GM21723 (cell line): Measurements from ENCODE around the gene TMEM176B.
A peak's percentile ranks its signal among the peaks of the same experiment; 100 is the strongest.
"Not testable (repeated sequence)": the region's sequence is repeated elsewhere in the genome, so short reads cannot be mapped to it uniquely, and the experiment has no call there.

ENCODE experiments used
- ATAC-seq: cut with Tn5 transposase; IDR thresholded peaks from one replicate; pipeline ENCODE4 v1.9.1; 2021; ENCODE audit warnings: mild to moderate bottlenecking, moderate library complexity; ENCODE audit not compliant: unreplicated experiment

The TMEM176B gene

DNA sequence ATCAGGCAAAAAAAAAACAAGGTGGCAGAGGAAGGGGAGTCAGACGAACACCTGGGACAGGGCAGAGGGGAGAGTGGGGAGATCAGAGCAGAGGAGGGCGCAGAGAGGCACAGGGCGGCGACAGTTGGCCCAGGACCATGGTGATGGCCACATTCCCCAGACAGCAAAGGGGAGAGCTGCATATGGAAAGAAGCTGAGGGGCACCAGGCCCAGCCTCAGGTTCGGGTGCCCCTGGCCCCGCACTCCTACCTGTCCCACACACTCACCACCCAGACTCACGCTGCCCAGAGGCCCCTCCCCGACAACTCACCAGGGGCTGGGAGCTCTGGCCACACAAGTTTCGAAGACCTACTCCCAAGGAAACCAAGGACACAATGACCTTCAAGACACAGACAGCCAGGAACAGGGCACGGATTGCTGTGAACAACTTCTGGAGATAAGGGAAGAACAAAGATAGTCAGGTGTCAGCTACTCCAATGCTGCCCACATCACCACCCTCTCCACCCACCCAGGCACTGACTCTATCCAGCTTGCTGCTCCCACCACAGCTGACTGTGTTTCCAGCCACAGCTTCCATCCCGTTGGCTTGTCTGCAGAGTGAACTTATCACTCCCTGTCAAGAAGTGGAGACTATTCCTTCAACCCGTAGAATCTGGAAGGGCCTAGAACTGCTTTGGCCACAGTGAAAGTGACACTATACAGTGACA lies 8.3 kb downstream of the TMEM176B start:
- ATAC-seq, result no peak

DNA sequence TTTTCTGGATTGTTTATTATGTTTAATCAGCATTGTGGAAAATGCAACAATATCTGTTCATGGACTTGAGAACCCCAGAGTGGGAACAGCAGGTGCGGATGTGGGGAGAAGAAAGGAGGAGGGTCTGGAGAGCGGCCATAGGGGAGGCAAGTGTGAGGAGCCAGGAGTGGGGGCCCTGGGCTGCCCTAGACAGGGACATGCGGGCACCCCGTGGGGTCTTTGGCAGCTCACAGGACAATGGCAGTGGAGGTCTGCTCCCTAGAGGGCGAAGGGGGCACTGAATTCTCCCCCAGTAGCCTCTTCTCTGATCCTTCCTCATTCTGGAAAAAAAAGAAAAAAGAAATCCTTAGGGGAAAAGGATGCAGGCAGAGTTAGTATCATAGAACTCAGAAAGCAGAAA lies 8.9 kb downstream of the TMEM176B start:
- no peak for ATAC-seq

DNA sequence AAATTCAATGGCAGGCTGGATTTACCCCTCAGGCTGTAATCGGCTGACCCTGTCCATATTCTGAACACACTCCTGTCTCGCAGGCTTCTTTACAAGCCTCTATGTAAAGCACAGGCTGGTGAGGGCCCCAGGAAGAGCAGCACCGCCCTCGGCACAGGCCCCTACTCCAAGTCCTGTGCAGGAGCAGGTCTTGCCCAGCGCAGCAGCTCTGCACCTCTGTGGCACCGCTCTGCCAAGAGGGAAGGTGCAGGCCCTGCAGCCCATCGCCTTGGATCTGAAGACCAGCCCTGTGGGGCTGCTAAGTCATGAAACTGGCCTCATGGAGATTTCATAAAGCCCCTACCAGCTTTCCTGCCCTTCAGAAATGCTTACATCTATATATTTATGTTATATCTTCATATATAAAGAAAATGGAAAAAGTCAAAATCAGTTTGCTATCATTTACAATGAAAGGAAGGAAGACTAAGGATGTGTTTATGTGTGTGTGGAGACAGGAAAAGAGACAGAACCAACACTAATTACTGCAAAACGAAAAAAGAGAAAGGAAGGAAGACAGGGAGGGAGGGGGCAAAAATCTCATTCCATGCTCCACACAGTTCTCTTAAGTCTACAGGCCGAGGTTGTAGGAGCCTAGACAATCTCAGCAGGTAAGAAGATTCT lies 9.6 kb downstream of the TMEM176B start:
- no peak for ATAC-seq

DNA sequence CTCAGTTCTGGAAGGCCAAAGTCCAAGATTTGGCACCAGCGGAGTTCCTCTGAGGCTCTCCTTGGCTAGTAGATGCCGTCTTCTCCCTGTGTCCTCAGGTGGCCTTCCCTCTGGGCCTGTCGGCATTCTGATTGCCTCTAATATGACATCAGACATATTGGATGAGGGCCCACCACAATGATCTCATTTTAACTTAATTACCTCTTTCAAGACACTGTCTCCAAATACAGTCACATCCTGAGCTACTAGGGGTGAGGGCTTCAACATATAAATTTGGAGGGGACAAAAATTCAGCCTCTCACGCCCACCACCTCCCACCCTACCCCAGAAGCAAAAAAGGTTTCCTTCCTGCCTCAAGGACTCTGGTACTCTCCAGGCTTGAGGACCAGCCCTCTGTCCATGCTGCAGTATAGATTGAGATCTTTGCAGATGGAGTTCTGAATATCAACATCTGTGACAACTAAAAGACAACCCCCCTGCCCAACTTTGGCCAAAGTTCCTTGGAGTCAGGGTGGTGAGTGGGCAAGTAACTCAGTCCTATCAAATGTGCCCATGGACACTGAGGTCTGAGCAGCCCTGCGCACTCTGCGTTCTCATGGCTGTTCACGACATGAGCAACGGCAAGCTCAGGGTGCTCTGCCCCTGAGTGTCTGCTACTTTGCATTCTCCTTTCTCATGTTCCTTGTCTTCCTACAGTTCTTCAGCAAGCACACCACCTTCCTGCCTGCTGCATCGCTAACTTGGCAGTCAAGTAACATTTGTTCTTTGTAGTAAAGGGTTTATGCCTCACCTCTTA lies 11.5 kb downstream of the TMEM176B start:
- no peak for ATAC-seq

DNA sequence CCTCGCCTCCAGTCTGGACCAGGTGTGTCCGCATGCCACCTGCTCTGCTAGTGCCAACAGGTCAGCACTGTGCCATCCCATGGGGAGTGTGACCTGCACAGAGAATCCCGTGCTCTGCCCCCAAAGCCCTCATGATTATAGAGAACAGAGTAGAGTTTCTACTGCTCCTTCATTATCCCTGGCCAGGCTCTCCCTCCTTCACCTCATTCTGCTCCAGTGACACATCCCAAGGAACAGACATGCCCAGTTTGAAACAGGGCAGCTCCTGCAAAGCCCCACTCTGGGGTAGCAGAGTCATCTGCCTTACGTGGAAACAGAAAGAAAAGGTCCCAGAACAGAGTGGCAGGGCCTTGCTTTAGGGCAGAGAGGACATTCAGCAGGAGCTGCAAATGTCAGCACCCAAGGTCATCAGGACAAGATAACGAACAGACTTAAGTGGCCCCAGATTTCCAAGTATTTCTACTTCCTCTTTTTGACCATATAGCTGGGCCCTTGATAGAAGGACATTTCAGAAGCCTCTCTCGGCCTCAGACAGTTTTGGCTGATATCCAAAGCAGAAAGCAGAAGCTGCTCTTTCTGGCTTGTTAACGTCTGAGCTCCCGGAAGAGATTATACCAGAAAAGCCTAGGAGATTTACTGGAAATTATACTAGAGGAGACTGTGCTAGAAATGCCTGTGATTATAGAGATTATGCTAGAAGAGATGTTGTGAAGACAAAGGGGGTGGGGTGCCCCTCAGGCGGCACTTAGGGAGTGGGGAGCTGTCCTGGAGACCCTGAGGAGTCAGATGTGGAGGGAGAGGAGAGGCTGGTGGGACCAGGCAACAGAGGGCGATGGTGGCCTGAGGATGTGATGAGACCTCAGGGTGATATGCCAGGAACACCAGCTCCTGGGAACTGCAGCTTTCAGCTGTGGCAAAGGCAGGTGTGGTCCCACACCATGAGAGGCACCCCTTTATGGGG lies 12.6 kb downstream of the TMEM176B start:
- peak; percentile 55 for ATAC-seq

DNA sequence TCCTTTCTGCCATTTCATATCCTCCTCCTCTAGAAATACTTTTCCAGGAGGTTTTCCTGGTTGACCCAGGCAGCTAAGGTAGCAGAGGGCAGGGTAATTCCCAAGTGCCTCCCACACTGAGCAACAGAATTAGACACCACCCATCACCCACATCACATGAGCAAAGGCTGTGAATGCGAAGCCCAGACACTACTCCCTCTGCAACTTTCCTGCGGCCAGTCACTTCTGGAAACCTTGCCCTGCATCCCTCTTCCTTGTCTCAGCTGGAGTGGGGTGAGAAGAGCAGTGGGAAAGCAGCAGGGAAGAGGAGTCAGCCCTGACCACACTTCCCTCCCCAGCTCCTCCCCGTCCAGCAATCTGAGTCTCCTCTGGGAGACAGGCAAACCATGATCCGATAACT lies 15.2 kb downstream of the TMEM176B start:
- no peak for ATAC-seq

DNA sequence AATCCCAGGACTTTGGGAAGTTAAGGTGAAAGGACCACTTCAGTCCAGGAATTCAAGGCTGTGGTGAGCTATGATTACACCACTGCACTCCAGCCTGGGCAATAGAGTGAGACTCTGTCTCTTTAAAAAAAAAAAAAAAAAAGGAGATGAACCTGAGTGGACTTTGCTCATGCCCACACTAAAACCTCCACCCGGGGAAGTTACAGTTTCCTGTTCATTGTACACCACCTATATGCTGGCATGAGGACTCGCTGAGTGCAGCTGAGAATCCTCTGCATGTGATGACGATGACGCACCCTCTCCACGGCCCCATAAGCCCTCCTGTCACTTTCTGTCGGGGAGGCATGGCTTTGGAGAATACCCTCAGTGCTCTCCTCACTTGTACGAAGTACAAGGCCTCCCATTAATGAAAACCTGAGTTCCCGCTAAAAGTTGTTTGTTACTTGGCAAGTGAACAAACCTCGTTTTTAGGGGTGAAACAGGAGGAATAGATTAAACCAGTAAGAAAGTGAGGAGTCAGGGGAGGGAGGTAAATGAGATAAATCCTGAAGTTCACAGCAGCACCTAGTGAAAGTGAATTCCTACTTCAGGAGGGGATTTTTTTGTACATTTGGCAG lies 15.9 kb downstream of the TMEM176B start:
- no peak for ATAC-seq

DNA sequence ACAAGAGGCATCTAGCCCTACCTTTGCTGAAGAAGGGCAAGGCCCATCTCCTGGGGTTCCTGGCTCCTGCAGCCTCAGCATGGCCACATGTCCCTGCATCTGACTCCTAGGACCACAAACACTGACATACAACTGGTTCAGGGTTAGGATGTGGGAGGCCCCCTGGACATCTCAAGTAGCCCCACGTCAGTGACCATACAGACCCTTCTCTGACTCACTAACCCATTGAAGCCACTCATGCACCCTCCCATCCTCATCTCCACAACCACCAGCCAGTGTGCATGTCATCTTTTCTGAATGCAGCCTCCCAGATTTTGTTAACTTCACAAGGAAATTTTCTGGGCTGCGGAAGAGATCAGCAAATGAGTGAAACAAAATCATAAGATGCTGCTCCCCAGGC lies 18.2 kb downstream of the TMEM176B start:
- ATAC-seq, result no peak

DNA sequence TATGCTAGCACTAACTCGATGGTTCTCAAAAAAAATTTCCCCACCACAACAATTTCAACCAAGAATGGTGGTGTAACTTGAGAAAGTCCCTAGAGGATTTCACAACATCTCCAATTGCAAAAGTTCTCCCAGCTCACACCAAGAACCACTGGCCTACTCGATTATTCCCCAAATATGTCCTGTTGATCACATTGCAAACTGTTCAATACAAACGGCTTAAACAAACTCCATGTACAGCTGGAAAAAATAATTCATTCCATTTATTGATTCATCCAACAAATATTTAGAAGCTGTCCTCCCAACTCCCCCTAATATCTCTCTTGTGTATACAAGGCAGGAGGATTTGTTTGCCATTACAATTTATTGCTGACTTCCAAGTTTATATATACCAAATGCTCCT lies 19.1 kb downstream of the TMEM176B start:
- no peak for ATAC-seq

DNA sequence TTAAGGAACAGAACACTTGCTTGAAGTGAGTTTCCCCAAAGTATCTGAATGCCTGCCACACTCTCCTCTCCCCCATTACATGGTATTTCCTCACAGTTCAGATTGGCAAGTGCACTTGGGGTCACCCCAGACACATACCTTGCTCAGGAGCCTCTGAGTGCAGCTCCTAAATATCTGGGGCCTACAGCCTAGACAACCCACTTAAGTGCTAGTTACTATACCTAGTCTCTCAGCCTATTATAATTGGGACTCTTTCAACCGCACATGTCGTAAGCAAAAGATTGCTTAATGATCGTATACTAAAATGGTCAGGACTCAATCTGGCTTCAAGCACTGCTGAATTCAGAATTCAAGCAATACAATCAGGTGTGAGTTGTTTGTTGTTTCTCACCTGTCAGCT lies 19.9 kb downstream of the TMEM176B start:
- no peak for ATAC-seq

DNA sequence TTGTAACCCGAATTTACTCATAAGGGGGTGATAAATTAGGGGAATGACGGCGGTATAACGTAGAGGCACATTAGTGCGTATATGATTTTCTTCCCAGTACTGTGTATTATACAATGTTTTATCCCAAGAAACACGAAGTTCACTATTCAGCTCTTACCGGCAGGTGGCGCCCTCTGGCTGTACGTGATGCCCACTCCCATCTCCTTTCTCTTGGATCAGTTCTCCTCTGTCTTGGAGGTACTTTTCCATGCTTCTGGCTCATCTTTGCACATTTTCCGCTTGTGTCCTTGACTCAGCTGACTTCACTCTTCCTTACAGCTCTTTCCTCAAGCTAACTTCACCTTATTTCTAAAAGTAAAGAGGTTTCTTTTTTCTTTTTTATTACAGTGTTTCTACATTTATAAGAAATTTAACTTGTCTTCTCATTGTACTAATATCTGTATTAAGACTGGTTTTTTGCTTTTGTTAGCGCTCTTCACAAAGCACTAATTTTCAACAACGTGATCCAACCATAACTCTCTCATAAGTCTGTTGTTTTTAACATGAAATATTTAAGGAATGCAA lies 21.3 kb downstream of the TMEM176B start:
- no peak for ATAC-seq

DNA sequence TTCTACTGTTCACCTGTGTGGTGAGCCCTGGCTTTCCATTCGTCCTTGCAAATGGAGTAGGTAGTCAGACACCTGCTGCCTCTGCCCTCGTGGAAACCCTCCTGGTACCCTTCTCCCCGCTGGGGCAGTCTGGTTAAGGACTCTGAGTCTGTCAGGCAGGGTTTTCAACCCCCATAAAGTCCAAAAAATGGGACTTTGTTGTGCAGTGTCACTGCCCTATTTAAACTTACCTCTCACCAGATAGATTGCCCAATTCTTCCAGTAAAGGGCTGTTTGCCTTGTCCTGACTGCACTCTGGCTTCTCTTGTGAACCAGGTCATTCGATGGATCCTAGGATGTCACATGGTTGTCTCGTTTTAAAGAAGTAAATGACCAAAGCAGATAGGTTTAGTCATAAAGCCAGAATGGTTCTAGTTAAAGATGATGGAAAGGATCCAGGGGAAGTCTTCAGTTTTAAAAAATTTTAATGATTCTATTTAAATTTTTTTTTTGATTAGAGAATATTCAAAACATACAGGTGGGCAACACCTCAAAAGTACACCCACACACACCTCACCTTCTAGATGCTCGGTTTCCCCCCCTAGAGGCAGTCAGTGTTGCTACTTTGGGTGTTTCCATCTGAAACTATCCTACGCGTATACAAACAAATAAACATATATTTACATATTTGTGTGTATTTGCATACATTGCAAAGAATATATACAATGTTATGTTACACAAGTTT lies 22.0 kb downstream of the TMEM176B start:
- no peak for ATAC-seq

DNA sequence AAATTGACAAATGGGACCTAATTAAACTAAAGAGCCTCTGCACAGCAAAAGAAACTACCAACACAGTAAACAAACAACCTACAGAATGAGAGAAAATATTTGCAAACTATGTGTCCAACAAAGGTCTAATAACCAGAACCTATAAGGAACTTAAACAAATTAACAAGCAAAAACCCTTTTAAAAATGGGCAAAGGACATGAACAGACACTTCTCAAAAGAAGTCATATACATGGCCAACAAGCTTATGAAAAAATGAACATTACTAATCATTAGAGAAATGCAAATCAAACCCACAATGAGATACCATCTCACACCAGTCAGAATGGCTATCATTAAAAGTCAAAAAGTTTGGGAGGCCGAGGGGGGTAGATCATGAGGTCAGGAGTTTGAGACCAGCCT lies 26.0 kb downstream of the TMEM176B start:
- not testable (repeated sequence) for ATAC-seq

DNA sequence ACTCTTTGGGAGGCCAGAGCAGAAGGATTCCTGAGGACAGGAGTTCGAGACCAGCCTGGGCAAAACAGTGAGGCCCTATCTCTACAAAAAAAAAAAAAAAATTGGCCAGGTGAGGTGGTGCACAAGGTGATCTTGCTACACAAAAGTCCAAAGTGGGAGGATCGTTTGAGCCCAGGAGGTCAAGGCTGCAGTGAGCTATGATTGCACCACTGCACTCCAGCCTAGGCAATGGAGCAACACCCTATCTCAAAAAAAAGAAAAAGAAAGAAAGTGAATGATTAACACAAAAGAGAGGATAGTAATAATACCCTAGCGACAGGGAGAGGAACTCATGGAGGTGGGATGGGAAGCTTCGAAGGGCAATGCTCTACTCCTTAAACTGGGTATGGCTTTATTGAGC lies 30.4 kb downstream of the TMEM176B start:
- no peak for ATAC-seq

DNA sequence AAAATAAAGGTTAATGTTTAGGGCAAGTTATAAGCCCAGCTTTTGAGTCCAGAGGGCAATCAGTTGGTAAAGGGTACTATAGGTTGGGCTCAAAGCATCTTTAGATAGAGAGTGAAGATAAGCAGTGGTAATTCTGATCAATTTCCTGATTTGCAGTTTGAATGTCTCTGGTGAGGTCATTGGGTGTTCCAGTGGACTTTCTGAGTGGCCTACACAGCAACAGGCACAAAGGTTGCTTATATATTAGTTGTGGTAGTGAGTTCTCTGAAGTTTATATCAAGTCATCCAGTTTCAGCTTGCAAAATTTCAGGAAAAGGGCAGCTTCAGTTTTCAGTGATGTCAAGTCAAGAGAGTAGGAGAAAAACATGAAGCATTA lies 33.8 kb downstream of the TMEM176B start:
- no peak for ATAC-seq

DNA sequence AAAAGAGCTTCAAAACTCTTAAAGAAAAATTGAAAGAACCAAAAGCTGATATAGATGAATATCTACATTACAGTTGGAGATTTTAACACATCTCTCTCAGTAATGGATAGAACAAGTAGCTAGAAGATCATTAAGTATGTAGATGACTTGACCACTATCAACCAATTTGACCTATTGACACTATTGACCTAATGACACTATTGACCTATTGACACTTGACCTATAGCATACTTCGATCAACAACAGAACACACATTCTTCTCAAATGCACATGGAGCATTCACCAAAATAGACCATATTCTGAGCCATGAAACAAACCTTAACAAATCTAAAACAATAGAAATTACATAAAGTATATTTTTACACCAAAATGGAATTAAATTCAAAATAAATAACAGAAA lies 40.7 kb downstream of the TMEM176B start:
- no peak for ATAC-seq

DNA sequence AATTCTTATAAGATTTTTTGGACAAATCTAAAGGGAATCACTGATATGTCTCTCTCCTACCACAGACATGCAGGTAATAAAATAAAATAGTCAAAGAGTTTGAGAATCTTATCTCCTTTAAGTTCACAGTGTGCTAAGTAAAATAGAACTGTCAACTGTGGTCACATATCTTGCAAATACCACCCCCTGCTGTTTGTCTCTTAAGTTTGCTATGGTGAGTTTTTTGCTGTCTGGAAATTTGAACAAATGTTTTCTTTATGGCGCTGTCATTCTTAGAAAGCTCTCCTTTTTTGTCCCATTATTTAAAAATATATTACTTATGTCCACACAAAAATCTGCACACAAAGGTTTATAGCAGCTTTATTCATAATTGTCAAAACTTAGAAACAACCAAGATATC lies 43.3 kb downstream of the TMEM176B start:
- ATAC-seq, result no peak

DNA sequence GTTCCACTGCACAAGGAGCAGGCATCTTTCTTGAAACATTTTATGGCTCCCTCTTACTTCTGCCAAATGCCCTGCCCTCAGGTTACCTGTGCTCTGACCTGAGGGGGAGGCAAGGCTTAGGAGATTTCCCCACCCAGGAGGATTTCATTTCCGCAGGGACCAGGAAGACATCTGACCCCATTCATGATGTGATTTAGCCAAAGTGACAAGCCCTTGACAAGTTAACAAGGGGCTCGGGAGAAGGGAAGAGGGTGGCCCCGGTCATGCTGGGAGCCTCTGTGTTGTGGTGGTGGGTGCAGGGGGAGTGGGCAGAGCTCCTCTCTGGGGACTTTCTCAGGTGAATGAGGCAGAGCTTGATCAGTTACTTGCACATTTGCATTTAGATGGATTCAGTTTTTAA lies 44.0 kb downstream of the TMEM176B start:
- ATAC-seq, result no peak

DNA sequence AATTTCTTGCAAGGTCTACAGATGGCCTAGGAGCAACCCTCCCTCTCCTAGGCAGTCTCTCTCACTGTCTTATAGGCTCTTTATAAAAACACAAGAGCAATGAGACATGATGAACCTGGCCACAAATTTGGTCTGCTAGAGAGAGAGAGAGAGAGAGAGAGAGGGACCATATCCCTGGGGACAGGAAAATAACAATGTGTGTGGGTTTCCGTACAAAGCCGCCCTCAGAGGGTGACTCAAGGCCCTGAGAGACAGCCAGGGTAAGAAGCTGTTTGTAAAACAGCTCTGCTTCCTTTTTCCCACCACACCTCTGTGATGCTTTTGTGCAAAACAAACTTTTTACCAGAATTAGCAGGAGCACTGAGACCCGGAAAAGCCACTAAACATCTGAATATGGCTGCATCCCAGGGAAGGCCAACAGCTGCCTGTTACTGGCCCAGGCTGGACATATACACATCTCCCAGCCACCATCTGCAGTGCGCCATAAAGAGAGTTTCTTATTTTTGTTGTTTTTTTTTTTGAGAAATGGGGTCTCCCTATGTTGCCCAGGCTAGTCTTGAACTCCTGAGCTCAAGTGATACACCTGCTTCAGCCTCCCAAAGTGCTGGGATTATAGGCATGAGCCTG lies 44.6 kb downstream of the TMEM176B start:
- peak; percentile 54 for ATAC-seq
